Type B pancreatic cell (in vitro differentiated cells): ENCODE measurements around the gene RPL28. TPM values are rescaled to one million over a fixed set of nuclear protein-coding genes. Genes with fewer than 3 reads are reported as not detected.
"Not testable (repeated sequence)": the region's sequence is repeated elsewhere in the genome, so short reads cannot be mapped to it uniquely, and the experiment has no call there.

Source experiments
- DNase-seq: peaks from one replicate; pipeline ENCODE4 v3.0.0; 2021; ENCODE audit warnings: mixed read lengths; ENCODE audit not compliant: unreplicated experiment; ENCODE audit errors: extremely low spot score
- H3K27ac Mint-ChIP-seq: 2 replicates; pipeline ENCODE4 v1.8.0; 2021; ENCODE audit warnings: mild to moderate bottlenecking, mixed read lengths
- H3K27me3 Mint-ChIP-seq: 2 replicates; pipeline ENCODE4 v1.8.0; 2021; ENCODE audit warnings: mixed read lengths
- H3K36me3 Mint-ChIP-seq: 2 replicates; pipeline ENCODE4 v1.8.0; 2021; ENCODE audit warnings: mixed read lengths
- H3K4me1 Mint-ChIP-seq: one replicate; pipeline ENCODE4 v1.8.0; 2021; ENCODE audit warnings: mixed read lengths; ENCODE audit not compliant: unreplicated experiment
- H3K4me3 Mint-ChIP-seq: 2 replicates; pipeline ENCODE4 v1.8.0; 2021; ENCODE audit warnings: mild to moderate bottlenecking, mixed read lengths
- H3K9me3 Mint-ChIP-seq: 2 replicates; pipeline ENCODE4 v1.8.0; 2021; ENCODE audit warnings: mixed read lengths
- total RNA-seq: library from RNA; stranded (reverse); gene quantifications from 2 replicates; pipeline ENCODE4 v1.2.1, GENCODE V29; 2021; ENCODE audit warnings: low replicate concordance
- TF ChIP-seq, protein P1 (sequence below): fragments of 200-600 bp; sonication (generic); conservative IDR thresholded peaks from 2 replicates; pipeline ENCODE4 v1.5.0; 2021; ENCODE audit warnings: antibody characterized with exemption, mild to moderate bottlenecking

Gene RPL28
- total RNA-seq, 1 donor from 2014 or later = 1,799 TPM

GRCh38 chr19:55443824-55444480 is 58.2 kb downstream of the RPL28 start:
- no peaks in the 10 kb centered on the region for H3K9me3 Mint-ChIP-seq
- H3K27me3 Mint-ChIP-seq = peaks cover 62% of the 10 kb centered on the region
- no peak for DNase-seq
- H3K27ac Mint-ChIP-seq = no peak overlapping the region
- TF ChIP-seq, protein P1, sequence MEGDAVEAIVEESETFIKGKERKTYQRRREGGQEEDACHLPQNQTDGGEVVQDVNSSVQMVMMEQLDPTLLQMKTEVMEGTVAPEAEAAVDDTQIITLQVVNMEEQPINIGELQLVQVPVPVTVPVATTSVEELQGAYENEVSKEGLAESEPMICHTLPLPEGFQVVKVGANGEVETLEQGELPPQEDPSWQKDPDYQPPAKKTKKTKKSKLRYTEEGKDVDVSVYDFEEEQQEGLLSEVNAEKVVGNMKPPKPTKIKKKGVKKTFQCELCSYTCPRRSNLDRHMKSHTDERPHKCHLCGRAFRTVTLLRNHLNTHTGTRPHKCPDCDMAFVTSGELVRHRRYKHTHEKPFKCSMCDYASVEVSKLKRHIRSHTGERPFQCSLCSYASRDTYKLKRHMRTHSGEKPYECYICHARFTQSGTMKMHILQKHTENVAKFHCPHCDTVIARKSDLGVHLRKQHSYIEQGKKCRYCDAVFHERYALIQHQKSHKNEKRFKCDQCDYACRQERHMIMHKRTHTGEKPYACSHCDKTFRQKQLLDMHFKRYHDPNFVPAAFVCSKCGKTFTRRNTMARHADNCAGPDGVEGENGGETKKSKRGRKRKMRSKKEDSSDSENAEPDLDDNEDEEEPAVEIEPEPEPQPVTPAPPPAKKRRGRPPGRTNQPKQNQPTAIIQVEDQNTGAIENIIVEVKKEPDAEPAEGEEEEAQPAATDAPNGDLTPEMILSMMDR = no peak
- H3K36me3 Mint-ChIP-seq = peaks cover 8% of the 10 kb centered on the region
- H3K4me1 Mint-ChIP-seq = peaks cover 10% of the 10 kb centered on the region
- no peak overlapping the region for H3K4me3 Mint-ChIP-seq

- H3K4me1 Mint-ChIP-seq = peaks cover 10% of the 10 kb centered on the region
- no peaks in the 10 kb centered on the region for H3K9me3 Mint-ChIP-seq
- DNase-seq = no peak
- H3K36me3 Mint-ChIP-seq = peaks cover 8% of the 10 kb centered on the region
- no peak overlapping the region for H3K4me3 Mint-ChIP-seq
- H3K27me3 Mint-ChIP-seq = peaks cover 55% of the 10 kb centered on the region
- TF ChIP-seq, protein P1 = no peak
- no peak overlapping the region for H3K27ac Mint-ChIP-seq
Measured at GRCh38 chr19:55444646-55445045, 58.9 kb downstream of the RPL28 start.

DNA sequence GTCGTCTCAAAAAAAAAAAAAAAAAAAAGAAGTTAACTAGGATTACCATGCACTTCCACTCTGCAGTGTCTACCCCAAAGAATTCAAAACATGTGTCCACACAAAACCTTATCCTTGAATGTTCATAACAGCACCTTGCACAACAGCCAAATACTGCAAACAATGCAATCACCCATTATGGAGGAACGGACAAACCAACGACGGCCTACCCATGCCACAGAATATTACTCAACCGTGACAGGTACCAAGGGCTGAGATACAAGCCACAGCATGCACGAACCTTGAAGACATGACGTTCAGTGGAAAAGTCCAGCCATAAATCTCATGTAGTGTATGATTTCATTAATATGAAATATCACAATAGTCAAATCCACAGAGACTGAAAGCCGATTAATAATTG is 60.3 kb downstream of the RPL28 start:
- Mint-ChIP-seq H3K9me3 (no peaks in the 10 kb centered on the region), H3K4me1 (peaks cover 6% of the 10 kb centered on the region), H3K36me3 (peaks cover 4% of the 10 kb centered on the region), H3K4me3 (no peak overlapping the region), H3K27ac (no peak overlapping the region), H3K27me3 (peaks cover 51% of the 10 kb centered on the region)
- no peak for DNase-seq
- TF ChIP-seq, protein P1 = no peak

DNA sequence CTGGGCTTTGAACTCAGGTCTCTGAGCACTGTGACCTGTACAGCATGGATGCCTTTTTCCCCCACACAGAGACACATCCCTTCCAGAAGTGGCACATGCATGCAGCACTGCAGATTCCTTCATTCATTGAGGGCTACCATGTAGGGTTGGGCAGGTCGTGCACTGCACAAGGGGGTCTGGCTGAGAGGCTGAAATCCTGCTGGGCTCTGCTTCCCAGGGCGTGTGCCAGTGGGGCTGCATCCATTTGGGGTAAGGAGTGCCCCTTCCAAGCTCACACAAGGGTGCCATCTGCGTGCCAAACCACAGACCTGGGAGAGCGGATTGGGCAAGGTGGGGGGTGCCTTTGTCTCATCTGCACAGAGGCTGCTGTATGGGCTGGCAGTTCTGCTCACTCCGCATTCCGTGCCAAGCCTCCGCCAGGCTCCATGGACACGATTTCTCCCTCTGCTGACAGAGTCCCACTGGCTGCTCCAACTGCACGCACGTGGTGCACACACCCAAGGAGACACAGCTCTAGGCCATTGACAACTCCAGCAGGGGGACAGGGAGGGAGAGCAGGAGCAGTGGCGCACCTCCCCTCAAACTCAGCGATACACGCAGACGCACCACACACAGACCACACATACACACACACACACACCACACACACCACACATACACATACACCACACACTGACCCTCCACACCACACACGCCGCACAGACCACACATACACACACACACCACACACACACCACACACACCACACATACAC is 61.9 kb downstream of the RPL28 start:
- Mint-ChIP-seq H3K4me1 (no peaks in the 10 kb centered on the region), H3K27ac (no peak overlapping the region), H3K27me3 (peaks cover 42% of the 10 kb centered on the region), H3K4me3 (no peak overlapping the region), H3K36me3 (no peaks in the 10 kb centered on the region), H3K9me3 (no peaks in the 10 kb centered on the region)
- TF ChIP-seq, protein P1 = no peak
- no peak for DNase-seq

DNA sequence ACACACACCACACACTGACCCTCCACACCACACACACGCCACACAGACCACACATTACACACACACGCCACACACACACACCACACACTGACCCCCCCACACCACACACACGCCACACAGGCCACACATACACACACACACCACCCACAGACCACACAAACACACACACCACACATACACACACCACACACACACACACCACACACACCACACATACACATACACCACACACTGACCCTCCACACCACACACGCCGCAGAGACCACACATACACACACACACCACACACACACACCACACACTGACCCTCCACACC is 62.4 kb downstream of the RPL28 start:
- peaks cover 41% of the 10 kb centered on the region for H3K27me3 Mint-ChIP-seq
- not testable (repeated sequence) for H3K4me3 Mint-ChIP-seq, H3K4me1 Mint-ChIP-seq, H3K9me3 Mint-ChIP-seq, DNase-seq, H3K36me3 Mint-ChIP-seq, H3K27ac Mint-ChIP-seq

- TF ChIP-seq, protein P1 = no peak
- Mint-ChIP-seq H3K4me1 (peaks cover 12% of the 10 kb centered on the region), H3K9me3 (no peaks in the 10 kb centered on the region), H3K36me3 (peaks cover 8% of the 10 kb centered on the region), H3K27me3 (peaks cover 38% of the 10 kb centered on the region), H3K4me3 (no peak overlapping the region), H3K27ac (no peak overlapping the region)
- no peak for DNase-seq
Measured at GRCh38 chr19:55449469-55449868, 63.7 kb downstream of the RPL28 start.
